Loucy (cell line): ENCODE measurements around the gene PNCK.

ENCODE experiments used
- H2AFZ ChIP-seq: fragments of 200-600 bp; sonication (generic); 2 replicates; pipeline ENCODE4 v1.6.0; 2016; ENCODE audit warnings: antibody characterized with exemption, mild to moderate bottlenecking, low read length, moderate library complexity
- H3F3A ChIP-seq: fragments of 200-600 bp; 2 replicates; pipeline ENCODE4 v1.6.0; 2016; ENCODE audit warnings: antibody characterized with exemption, low read depth, mild to moderate bottlenecking
- H3K27me3 ChIP-seq: fragments of 200-600 bp; sonication (generic); 2 replicates; pipeline ENCODE4 v1.6.1; 2014; ENCODE audit warnings: low read length, mild to moderate bottlenecking; ENCODE audit not compliant: insufficient read depth, poor library complexity, severe bottlenecking
- H3K36me3 ChIP-seq: fragments of 200-600 bp; sonication (generic); 2 replicates; pipeline ENCODE4 v1.6.1; 2016; ENCODE audit warnings: low read length; ENCODE audit not compliant: insufficient read depth
- H3K4me1 ChIP-seq: fragments of 200-600 bp; sonication (generic); 2 replicates; pipeline ENCODE4 v1.5.1; 2014; ENCODE audit warnings: low read length, mild to moderate bottlenecking; ENCODE audit not compliant: insufficient read depth, poor library complexity, severe bottlenecking
- H3K4me2 ChIP-seq: fragments of 200-600 bp; sonication (generic); 2 replicates; pipeline ENCODE4 v1.6.0; 2014; ENCODE audit warnings: antibody characterized with exemption, low read length, low read depth, mild to moderate bottlenecking; ENCODE audit not compliant: poor library complexity, severe bottlenecking
- H3K4me3 ChIP-seq: fragments of 200-600 bp; sonication (generic); 2 replicates; pipeline ENCODE4 v1.5.1; 2014; ENCODE audit warnings: low read length, mild to moderate bottlenecking, mixed read lengths; ENCODE audit not compliant: poor library complexity, severe bottlenecking
- H3K79me2 ChIP-seq: fragments of 200-600 bp; sonication (generic); 2 replicates; pipeline ENCODE4 v1.6.1; 2014; ENCODE audit warnings: low read length; ENCODE audit not compliant: insufficient read depth
- H3K9ac ChIP-seq: fragments of 200-600 bp; sonication (generic); 2 replicates; pipeline ENCODE4 v1.6.0; 2014; ENCODE audit warnings: mild to moderate bottlenecking, low read depth, low read length, moderate library complexity; ENCODE audit not compliant: poor library complexity, severe bottlenecking
- H3K9me2 ChIP-seq: fragments of 200-600 bp; sonication (generic); replicated peaks from 2 replicates; pipeline ENCODE4 v1.6.1; 2016; ENCODE audit warnings: low read depth, low read length, mixed read lengths
- H3K9me3 ChIP-seq: fragments of 200-600 bp; sonication (generic); 2 replicates; pipeline ENCODE4 v1.6.1; 2014; ENCODE audit warnings: mild to moderate bottlenecking, antibody characterized with exemption, low read length, low read depth; ENCODE audit not compliant: insufficient read depth
- H4K20me1 ChIP-seq: fragments of 200-600 bp; sonication (generic); 2 replicates; pipeline ENCODE4 v1.6.0; 2014; ENCODE audit warnings: antibody characterized with exemption, low read length, mild to moderate bottlenecking; ENCODE audit not compliant: insufficient read depth, poor library complexity, severe bottlenecking
- EZH2phosphoT487 ChIP-seq: fragments of 200-600 bp; IDR thresholded peaks from 2 replicates; pipeline ENCODE4 v1.6.1; 2018; ENCODE audit warnings: antibody characterized with exemption, mild to moderate bottlenecking, moderate library complexity, borderline replicate concordance
- TF ChIP-seq, protein P1 (sequence below): fragments of 200-600 bp; sonication (generic); conservative IDR thresholded peaks from 2 replicates; pipeline ENCODE4 v1.5.1; 2014; ENCODE audit warnings: mild to moderate bottlenecking, antibody characterized with exemption, low read length

PNCK gene

GRCh38 chrX:153659268-153659667 lies 14.3 kb downstream of the PNCK start:
- Histone ChIP-seq H3K36me3 (no peaks in the 10 kb centered on the region), H4K20me1 (no peaks in the 10 kb centered on the region), H3F3A (no peaks in the 10 kb centered on the region), H3K4me3 (no peak overlapping the region), H2AFZ (no peak overlapping the region), H3K79me2 (no peaks in the 10 kb centered on the region), H3K27me3 (no peaks in the 10 kb centered on the region), H3K9me3 (no peaks in the 10 kb centered on the region), H3K4me1 (no peaks in the 10 kb centered on the region), H3K4me2 (no peak overlapping the region), H3K9me2 (no peaks in the 10 kb centered on the region), H3K9ac (no peak overlapping the region)
- no peak for TF ChIP-seq EZH2phosphoT487
- TF ChIP-seq, protein P1, sequence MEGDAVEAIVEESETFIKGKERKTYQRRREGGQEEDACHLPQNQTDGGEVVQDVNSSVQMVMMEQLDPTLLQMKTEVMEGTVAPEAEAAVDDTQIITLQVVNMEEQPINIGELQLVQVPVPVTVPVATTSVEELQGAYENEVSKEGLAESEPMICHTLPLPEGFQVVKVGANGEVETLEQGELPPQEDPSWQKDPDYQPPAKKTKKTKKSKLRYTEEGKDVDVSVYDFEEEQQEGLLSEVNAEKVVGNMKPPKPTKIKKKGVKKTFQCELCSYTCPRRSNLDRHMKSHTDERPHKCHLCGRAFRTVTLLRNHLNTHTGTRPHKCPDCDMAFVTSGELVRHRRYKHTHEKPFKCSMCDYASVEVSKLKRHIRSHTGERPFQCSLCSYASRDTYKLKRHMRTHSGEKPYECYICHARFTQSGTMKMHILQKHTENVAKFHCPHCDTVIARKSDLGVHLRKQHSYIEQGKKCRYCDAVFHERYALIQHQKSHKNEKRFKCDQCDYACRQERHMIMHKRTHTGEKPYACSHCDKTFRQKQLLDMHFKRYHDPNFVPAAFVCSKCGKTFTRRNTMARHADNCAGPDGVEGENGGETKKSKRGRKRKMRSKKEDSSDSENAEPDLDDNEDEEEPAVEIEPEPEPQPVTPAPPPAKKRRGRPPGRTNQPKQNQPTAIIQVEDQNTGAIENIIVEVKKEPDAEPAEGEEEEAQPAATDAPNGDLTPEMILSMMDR = no peak

DNA sequence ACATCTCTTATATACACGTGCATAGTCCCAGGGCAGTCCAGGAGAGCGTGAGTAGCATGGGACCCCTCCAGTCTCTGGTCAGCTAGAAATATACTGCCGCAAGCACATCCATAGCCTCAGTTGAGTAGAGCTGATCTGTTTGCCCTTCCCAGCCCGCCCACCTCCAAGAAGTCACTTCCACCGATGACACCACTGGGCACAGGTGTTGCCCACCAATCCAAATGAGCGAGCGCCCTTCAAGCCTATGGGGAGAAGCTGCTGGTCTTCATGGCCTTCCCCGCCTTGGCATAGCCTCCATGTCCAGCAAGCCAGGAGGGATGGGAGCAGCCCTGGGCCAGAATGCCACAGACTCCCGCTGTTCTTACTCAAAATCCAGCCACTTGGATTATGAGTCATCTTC lies 16.5 kb downstream of the PNCK start:
- H3K79me2 ChIP-seq = no peaks in the 10 kb centered on the region
- H4K20me1 ChIP-seq = no peaks in the 10 kb centered on the region
- no peaks in the 10 kb centered on the region for H3K27me3 ChIP-seq
- no peaks in the 10 kb centered on the region for H3F3A ChIP-seq
- no peaks in the 10 kb centered on the region for H3K9me2 ChIP-seq
- no peak overlapping the region for H2AFZ ChIP-seq
- no peaks in the 10 kb centered on the region for H3K36me3 ChIP-seq
- no peaks in the 10 kb centered on the region for H3K4me1 ChIP-seq
- no peak overlapping the region for H3K4me3 ChIP-seq
- TF ChIP-seq EZH2phosphoT487 = no peak
- TF ChIP-seq, protein P1 = no peak
- H3K9ac ChIP-seq = no peak overlapping the region
- H3K9me3 ChIP-seq = no peaks in the 10 kb centered on the region
- H3K4me2 ChIP-seq = no peak overlapping the region

- H3K4me1 ChIP-seq = no peaks in the 10 kb centered on the region
- no peak overlapping the region for H2AFZ ChIP-seq
- no peaks in the 10 kb centered on the region for H4K20me1 ChIP-seq
- no peak overlapping the region for H3K9ac ChIP-seq
- no peaks in the 10 kb centered on the region for H3K27me3 ChIP-seq
- no peaks in the 10 kb centered on the region for H3K79me2 ChIP-seq
- no peaks in the 10 kb centered on the region for H3F3A ChIP-seq
- no peaks in the 10 kb centered on the region for H3K9me2 ChIP-seq
- no peaks in the 10 kb centered on the region for H3K36me3 ChIP-seq
- TF ChIP-seq EZH2phosphoT487 = no peak
- TF ChIP-seq, protein P1 = no peak
- H3K9me3 ChIP-seq = no peaks in the 10 kb centered on the region
- H3K4me3 ChIP-seq = no peak overlapping the region
- H3K4me2 ChIP-seq = no peak overlapping the region
These were observed 20.1 kb downstream of the PNCK start for GRCh38 chrX:153653556-153653955.
